Esophagus muscularis mucosa (tissue), 4 donors: ENCODE data around the gene KIAA0753. TPM values are rescaled to one million over a fixed set of nuclear protein-coding genes. Genes with fewer than 3 reads are reported as not detected.

ENCODE experiments used
- DNase-seq: peaks from one replicate; pipeline ENCODE4 v3.0.0-alpha.2; 2017; ENCODE audit errors: extremely low spot score
- H3K27ac ChIP-seq, 4 donors: fragments of 200-600 bp; sonication (generic); replicated peaks in 1 of 4; 1 replicate in 3 of 4; 2 replicates in 1 of 4; pipeline ENCODE4 v1.5.1; 2016 to 2019; ENCODE audit warnings: mild to moderate bottlenecking in 1 of 4
- H3K27me3 ChIP-seq, 4 donors: fragments of 200-600 bp; sonication (generic); one replicate each; pipeline versions ENCODE4 v1.5.1 to v1.6.0; 2016 to 2019
- H3K36me3 ChIP-seq, 4 donors: fragments of 200-600 bp; sonication (generic); one replicate each; pipeline ENCODE4 v1.5.1; 2016 to 2019
- H3K4me1 ChIP-seq, 4 donors: fragments of 200-600 bp; sonication (generic); one replicate each; pipeline ENCODE4 v1.5.1; 2016 to 2019
- H3K4me3 ChIP-seq, 4 donors: fragments of 200-600 bp; sonication (generic); 1 replicate in 2 of 4; 2 replicates in 2 of 4; pipeline ENCODE4 v1.5.1; 2016 to 2019; ENCODE audit warnings: mild to moderate bottlenecking in 4 of 4, moderate library complexity in 1 of 4
- H3K9me3 ChIP-seq, 4 donors: fragments of 200-600 bp; sonication (generic); 1 replicate in 3 of 4; 2 replicates in 1 of 4; pipeline ENCODE4 v1.5.1; 2016 to 2019
- CTCF ChIP-seq, 3 experiments: fragments of 200-600 bp in 2 of 3; fragments of 450-650 bp in 1 of 3; sonication (generic) in 2 of 3; IDR thresholded peaks; one replicate each; pipeline ENCODE4 v1.5.1; 2017 to 2019; ENCODE audit warnings: antibody characterized with exemption in 3 of 3, mild to moderate bottlenecking in 2 of 3, moderate library complexity in 1 of 3
- EP300 ChIP-seq: sonication (generic); formaldehyde crosslinking; IDR thresholded peaks from one replicate; pipeline ENCODE4 v1.6.1; 2017; ENCODE audit warnings: antibody characterized with exemption
- POLR2A ChIP-seq: fragments of 450-650 bp; IDR thresholded peaks from one replicate; pipeline ENCODE4 v1.6.1; 2017; ENCODE audit warnings: antibody characterized with exemption, moderate library complexity, mild to moderate bottlenecking, low read depth
- POLR2AphosphoS5 ChIP-seq, 2 donors: sonication (generic); formaldehyde crosslinking; IDR thresholded peaks; one replicate each; pipeline ENCODE4 v1.6.1; 2017; ENCODE audit warnings: antibody characterized with exemption in 2 of 2
- WGBS: methylation state at CpG from one replicate; pipeline ENCODE4 v1.1.5; 2018; 5-methylcytosine and 5-hydroxymethylcytosine counted together
- intact Hi-C: fragments of 100-400 bp; cut with DNase I; formaldehyde crosslinking; loops from one replicate; pipeline ENCODE4 v1.15.1; 2023
- total RNA-seq, 4 donors: library from RNA; depleted of rRNA; stranded (reverse); fragments of >200 nt; gene quantifications; one replicate each; pipeline versions ENCODE4 v1.1.0 to v1.2.1, GENCODE V29; 2016

The KIAA0753 gene
- total RNA-seq, 4 donors from 2014 or later: 36.9 to 73.9 (median 46.4) TPM

DNA sequence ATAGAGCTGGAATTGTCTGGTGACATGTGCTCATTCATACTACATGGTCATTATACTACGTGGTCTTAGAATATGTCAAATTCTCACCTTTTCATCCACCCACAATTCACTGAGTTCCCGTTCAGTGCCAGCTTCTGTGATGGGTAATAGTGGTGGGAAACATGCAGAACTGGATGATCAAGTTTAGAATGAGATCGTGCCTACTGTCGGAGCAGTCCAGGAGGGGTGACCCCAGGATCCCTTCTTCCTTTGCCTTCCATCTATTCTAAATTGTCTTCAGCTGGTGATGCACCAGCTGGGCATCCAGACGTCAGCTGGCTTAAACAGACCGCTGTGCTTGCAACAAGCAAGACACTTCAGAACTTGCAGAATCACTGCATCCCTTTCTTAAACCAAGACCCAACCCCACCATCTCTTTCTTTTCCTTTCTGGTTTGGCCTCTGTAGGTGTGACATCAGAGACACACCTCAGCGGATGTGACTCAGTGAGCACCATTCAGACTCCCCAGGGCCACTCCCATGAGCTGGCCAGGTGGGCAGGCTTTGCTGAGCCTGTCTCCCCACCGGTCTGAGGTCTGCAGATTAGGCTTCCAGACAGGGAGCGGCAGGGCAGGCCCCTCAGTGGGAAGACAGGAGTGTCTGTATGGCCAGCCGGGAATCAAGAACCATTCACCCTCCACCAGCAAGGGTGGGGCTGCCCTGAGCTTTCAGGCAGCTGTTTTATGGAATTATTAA lies 29.1 kb upstream of the KIAA0753 start:
- H3K9me3 ChIP-seq: no peaks in the 10 kb centered on the region
- no peak for DNase-seq
- intact Hi-C loops: loop anchor here (5.0 kb wide), 2 partner anchors 243 to 333 kb away; no protein-coding TSS in a partner anchor
- H3K4me3 ChIP-seq: no peak overlapping the region
- TF ChIP-seq CTCF (IDR thresholded peaks at IDR 0.05) (no peak), POLR2A (no peak), EP300 (no peak), POLR2AphosphoS5 (IDR thresholded peaks at IDR 0.05) (no peak)
- H3K27ac ChIP-seq: no peak overlapping the region
- peaks cover 0 to 3% (median 0%) of the 10 kb centered on the region in 4 donors for H3K4me1 ChIP-seq
- H3K36me3 ChIP-seq: no peaks in the 10 kb centered on the region
- peaks cover 0 to 45% (median 0%) of the 10 kb centered on the region in 4 donors for H3K27me3 ChIP-seq
- 74% methylated on average over 10 of the region's 10 CpGs for WGBS

DNA sequence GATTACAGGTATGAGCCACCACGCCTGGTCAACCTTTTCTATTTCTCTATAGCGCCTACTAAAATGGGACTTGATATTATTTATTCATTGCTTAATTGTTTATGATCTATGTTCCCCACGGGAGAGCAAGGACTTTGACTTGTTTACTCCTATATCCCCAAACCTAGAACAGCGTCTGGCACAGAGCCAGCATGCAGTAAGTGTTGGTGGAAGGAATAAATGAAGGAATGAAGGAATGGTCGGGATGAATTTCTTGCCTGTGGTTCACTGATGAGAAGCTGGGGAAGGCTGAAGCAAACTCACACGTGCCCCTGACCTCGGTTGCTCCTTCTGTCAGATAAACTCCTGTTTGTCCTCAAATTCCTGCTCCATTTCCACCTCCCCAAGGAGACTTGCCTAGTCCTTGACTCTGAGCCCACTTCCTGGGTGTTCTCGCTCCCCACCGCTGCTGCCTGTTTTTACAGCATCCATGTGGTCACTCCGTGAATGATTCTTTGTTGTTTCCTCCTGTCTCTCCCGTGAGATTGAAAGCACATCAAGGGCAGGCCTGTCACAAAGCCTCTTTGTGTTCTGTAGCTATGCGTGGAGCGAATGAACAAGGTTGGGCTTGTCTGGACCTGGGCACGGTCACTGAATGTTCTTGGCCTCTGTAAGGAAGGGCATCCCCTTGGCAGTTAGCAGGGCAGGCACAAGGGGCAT lies 28.4 kb upstream of the KIAA0753 start:
- TF ChIP-seq POLR2A (no peak), EP300 (no peak)
- WGBS: 75% methylated on average over 14 of the region's 14 CpGs
- Histone ChIP-seq H3K4me1 (peaks cover 0 to 3% (median 0%) of the 10 kb centered on the region in 4 donors), H3K27me3 (peaks cover 0 to 45% (median 0%) of the 10 kb centered on the region in 4 donors), H3K27ac (no peak overlapping the region), H3K9me3 (no peaks in the 10 kb centered on the region), H3K4me3 (no peak overlapping the region), H3K36me3 (no peaks in the 10 kb centered on the region)
- intact Hi-C loops: loop anchor here (5.0 kb wide), 2 partner anchors 243 to 333 kb away; no protein-coding TSS in a partner anchor
- no peak for DNase-seq

DNA sequence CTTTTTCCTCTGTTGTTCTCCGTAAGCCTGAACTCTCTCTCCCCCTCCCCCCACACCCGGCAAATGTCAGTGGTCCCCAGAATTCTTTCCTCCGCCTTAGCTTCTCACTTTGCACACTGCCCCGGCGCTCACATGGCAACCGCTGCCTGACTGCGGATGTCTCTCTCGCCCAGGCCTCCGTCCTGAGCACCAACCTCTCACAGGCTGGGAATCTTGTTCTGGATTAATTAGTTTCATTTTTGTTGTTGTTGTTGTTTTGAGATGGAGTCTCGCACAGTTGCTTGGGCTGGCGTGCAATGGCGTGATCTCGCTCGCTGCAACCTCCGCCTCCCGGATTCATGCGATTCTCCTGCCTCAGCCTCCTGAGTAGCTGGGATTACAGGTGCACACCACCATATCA lies 27.7 kb upstream of the KIAA0753 start:
- intact Hi-C loops: loop anchor here (5.0 kb wide), 2 partner anchors 244 to 334 kb away; no protein-coding TSS in a partner anchor
- DNase-seq: no peak
- Histone ChIP-seq H3K27me3 (peaks cover 0 to 46% (median 0%) of the 10 kb centered on the region in 4 donors), H3K36me3 (no peaks in the 10 kb centered on the region), H3K9me3 (no peaks in the 10 kb centered on the region), H3K4me1 (peaks cover 0 to 3% (median 0%) of the 10 kb centered on the region in 4 donors), H3K27ac (no peak overlapping the region), H3K4me3 (no peak overlapping the region)
- TF ChIP-seq POLR2A (no peak), EP300 (no peak), CTCF (IDR thresholded peaks at IDR 0.05) (no peak), POLR2AphosphoS5 (IDR thresholded peaks at IDR 0.05) (no peak)
- WGBS: 76% methylated on average over 17 of the region's 17 CpGs

GRCh38 chr17:6667516-6667915 lies 27.0 kb upstream of the KIAA0753 start:
- peaks cover 0 to 3% (median 0%) of the 10 kb centered on the region in 4 donors for H3K4me1 ChIP-seq
- peaks cover 0 to 51% (median 0%) of the 10 kb centered on the region in 4 donors for H3K27me3 ChIP-seq
- 54% methylated on average over 6 of the region's 6 CpGs for WGBS
- no peak overlapping the region for H3K4me3 ChIP-seq
- intact Hi-C loops: loop anchor here (2.0 to 5.0 kb wide), 3 partner anchors 175 to 335 kb away; no protein-coding TSS in a partner anchor
- DNase-seq: no peak
- no peak for TF ChIP-seq EP300
- TF ChIP-seq CTCF (IDR thresholded peaks at IDR 0.05): no peak
- TF ChIP-seq POLR2AphosphoS5 (IDR thresholded peaks at IDR 0.05): no peak
- TF ChIP-seq POLR2A: no peak
- no peak overlapping the region for H3K27ac ChIP-seq
- H3K36me3 ChIP-seq: no peaks in the 10 kb centered on the region
- H3K9me3 ChIP-seq: no peaks in the 10 kb centered on the region

- intact Hi-C loops: loop anchor here (2.0 to 5.0 kb wide), 3 partner anchors 176 to 336 kb away; no protein-coding TSS in a partner anchor
- no peak for DNase-seq
- H3K27me3 ChIP-seq: peaks cover 0 to 52% (median 0%) of the 10 kb centered on the region in 4 donors
- H3K36me3 ChIP-seq: no peaks in the 10 kb centered on the region
- H3K4me3 ChIP-seq: no peak overlapping the region
- no peak overlapping the region for H3K27ac ChIP-seq
- 96% methylated on average over 6 of the region's 6 CpGs for WGBS
- no peaks in the 10 kb centered on the region for H3K9me3 ChIP-seq
- peaks cover 0 to 3% (median 0%) of the 10 kb centered on the region in 4 donors for H3K4me1 ChIP-seq
- TF ChIP-seq EP300 (no peak), POLR2AphosphoS5 (IDR thresholded peaks at IDR 0.05) (no peak), CTCF (IDR thresholded peaks at IDR 0.05) (no peak), POLR2A (no peak)
Measured at GRCh38 chr17:6666557-6666956, 26.0 kb upstream of the KIAA0753 start.
